K562 (cell line): ENCODE measurements around the gene SMAGP. TPM values are rescaled to one million over a fixed set of nuclear protein-coding genes. Genes with fewer than 3 reads are reported as not detected.

Experiments used
- ATAC-seq: fragments of 200-7000 bp; cut with Tn5 transposase; 3 replicates; pipeline ENCODE4 v1.9.1; 2020; ENCODE audit warnings: moderate library complexity
- BruUV-seq: library from RNA; stranded (reverse); fragments of 400-500 nt; replicated peaks from 2 replicates; lab custom pipeline; 2021; lab: Mats Ljungman, UMichigan
- CTCF ChIA-PET: fragments of 300-600 bp; formaldehyde crosslinking; extraction: SDS; loops from one replicate; lab custom pipeline; 2021; ENCODE audit warnings: low intra/inter-chr PET ratio; lab: Yijun Ruan, JAX
- POLR2A ChIA-PET: fragments of 300-600, 350-650 bp; sonication (Branson Sonifier 250); formaldehyde crosslinking; extraction: SDS; loops from one replicate; lab custom pipeline; 2021; ENCODE audit warnings: antibody characterized with exemption, inconsistent platforms; lab: Yijun Ruan, JAX
- DNase-seq, 4 experiments: peaks; one replicate each; pipeline versions ENCODE4 v3.0.0 to v3.0.0-alpha.2; 2011 to 2018; ENCODE audit warnings: low spot score in 3 of 4, mixed read lengths in 3 of 4; ENCODE audit errors: extremely low read depth in 1 of 4
- FAIRE-seq: peaks from 2 replicates; lab custom pipeline; 2011; peaks lifted over from hg19 to GRCh38; lab: Jason Lieb, UNC
- H2AFZ ChIP-seq: 2 replicates; pipeline ENCODE4 v1.6.0; 2011; ENCODE audit warnings: low read depth, low read length, control low read depth, inconsistent platforms
- H3K27ac ChIP-seq: fragments of 200-600 bp; 3 replicates; pipeline ENCODE4 v1.8.0; 2011; ENCODE audit warnings: low read depth, mild to moderate bottlenecking, control low read depth, inconsistent platforms, low read length, moderate library complexity, mixed read lengths; ENCODE audit errors: extremely low read depth
- H3K27me3 ChIP-seq, 2 experiments: fragments of 300-600 bp in 1 of 2; 2 replicates in 1 of 2; 3 replicates in 1 of 2; pipeline versions ENCODE4 v1.6.0 to v1.8.0; 2011; ENCODE audit warnings: inconsistent platforms in 2 of 2, low read length in 2 of 2, mild to moderate bottlenecking in 1 of 2, mixed read lengths in 1 of 2, moderate library complexity in 1 of 2; ENCODE audit not compliant: control insufficient read depth in 2 of 2, insufficient read depth in 2 of 2
- H3K36me3 ChIP-seq: fragments of 300-600 bp; 3 replicates; pipeline ENCODE4 v1.8.0; 2011; ENCODE audit warnings: mild to moderate bottlenecking, low read length, inconsistent platforms; ENCODE audit not compliant: control insufficient read depth, insufficient read depth
- H3K4me1 ChIP-seq, 2 experiments: fragments of 200-600 bp in 1 of 2; replicated peaks in 1 of 2; 2 replicates in 1 of 2; 3 replicates in 1 of 2; pipeline versions ENCODE4 v1.5.1 to v1.8.0; 2011; ENCODE audit warnings: inconsistent platforms in 2 of 2, low read length in 2 of 2, mild to moderate bottlenecking in 1 of 2, mixed read lengths in 1 of 2, moderate library complexity in 1 of 2; ENCODE audit not compliant: control insufficient read depth in 2 of 2, insufficient read depth in 2 of 2
- H3K4me2 ChIP-seq: 2 replicates; pipeline ENCODE4 v1.6.1; 2011; ENCODE audit warnings: low read length, control low read depth, inconsistent platforms, mixed read lengths; ENCODE audit not compliant: insufficient read depth
- H3K4me3 ChIP-seq: fragments of 200-600 bp; sonication (generic), shearing (Covaris generic); 2 replicates; pipeline ENCODE4 v1.5.1; 2016; ENCODE audit warnings: control low read depth, inconsistent platforms
- H3K79me2 ChIP-seq: fragments of 200-600 bp; 3 replicates; pipeline ENCODE4 v1.8.0; 2011; ENCODE audit warnings: low read length, inconsistent platforms; ENCODE audit not compliant: control insufficient read depth, insufficient read depth
- H3K9ac ChIP-seq, 2 experiments: 2 replicates each; pipeline versions ENCODE4 v1.6.0 to v1.6.1; 2011; ENCODE audit warnings: low read depth in 2 of 2, low read length in 2 of 2, control low read depth in 1 of 2, inconsistent platforms in 1 of 2, mild to moderate bottlenecking in 1 of 2, mixed read lengths in 1 of 2; ENCODE audit not compliant: insufficient read depth in 1 of 2
- H3K9me1 ChIP-seq: one replicate; pipeline ENCODE4 v1.6.0; 2011; ENCODE audit warnings: inconsistent platforms, mild to moderate bottlenecking, low read length, moderate library complexity; ENCODE audit not compliant: control insufficient read depth, insufficient read depth
- H3K9me3 ChIP-seq: replicated peaks from 2 replicates; pipeline ENCODE4 v1.5.1; 2011; ENCODE audit warnings: low read depth, low read length, inconsistent platforms; ENCODE audit not compliant: control insufficient read depth, insufficient read depth
- H4K20me1 ChIP-seq: replicated peaks from 2 replicates; pipeline ENCODE4 v1.6.1; 2011; ENCODE audit warnings: low read length, inconsistent platforms, mixed read lengths; ENCODE audit not compliant: control insufficient read depth, insufficient read depth
- JUND ChIP-seq, 2 experiments: IDR thresholded peaks; 2 replicates in 1 of 2; 3 replicates in 1 of 2; pipeline ENCODE4 v1.6.1; 2011; ENCODE audit warnings: borderline replicate concordance in 2 of 2, low read depth in 2 of 2, low read length in 2 of 2, improper control_type of control experiment in 1 of 2, missing biosample characterization in 1 of 2, missing genetic modification characterization in 1 of 2, missing genetic modification reagents in 1 of 2
- KLF10 ChIP-seq: fragments of 250-450 bp; sonication (Bioruptor Pico); IDR thresholded peaks from 2 replicates; pipeline ENCODE4 v1.6.1; 2021; ENCODE audit warnings: matching md5 sums
- PML ChIP-seq: IDR thresholded peaks from 2 replicates; pipeline ENCODE4 v1.6.1; 2012; ENCODE audit warnings: low read length, inconsistent platforms
- PRDM10 ChIP-seq: fragments of 450-650 bp; IDR thresholded peaks from 2 replicates; pipeline ENCODE4 v1.6.1; 2018; ENCODE audit not compliant: partially characterized antibody
- PTRF ChIP-seq: fragments of 450-650 bp; IDR thresholded peaks from 2 replicates; pipeline ENCODE4 v1.6.1; 2016; ENCODE audit warnings: mild to moderate bottlenecking, missing genetic modification characterization, missing compliant biosample characterization
- RBM25 ChIP-seq: fragments of 200-400 bp; formaldehyde crosslinking; IDR thresholded peaks from 2 replicates; pipeline ENCODE4 v1.6.1; 2018; ENCODE audit warnings: low read length, low read depth, moderate library complexity; ENCODE audit not compliant: severe bottlenecking
- TCF7L2 ChIP-seq: fragments of 150-350 bp; IDR thresholded peaks from 2 replicates; pipeline ENCODE4 v1.6.1; 2016; ENCODE audit warnings: low read depth, mild to moderate bottlenecking, low read length, moderate library complexity
- ZNF121 ChIP-seq: sonication (generic); formaldehyde crosslinking; conservative IDR thresholded peaks from 2 replicates; pipeline ENCODE4 v1.8.0; 2022; ENCODE audit warnings: missing genetic modification reagents
- ZNF324 ChIP-seq: fragments of 250-450 bp; sonication (Bioruptor Pico); IDR thresholded peaks from 2 replicates; pipeline ENCODE4 v1.4.0; 2020; ENCODE audit warnings: mild to moderate bottlenecking
- ZNF384 ChIP-seq: IDR thresholded peaks from 2 replicates; pipeline ENCODE4 v1.6.1; 2012; ENCODE audit warnings: low read depth, low read length, improper control_type of control experiment
- ZNF695 ChIP-seq: fragments of 450-650 bp; formaldehyde crosslinking; IDR thresholded peaks from 2 replicates; pipeline ENCODE4 v1.4.0; 2020; ENCODE audit warnings: mild to moderate bottlenecking, moderate library complexity
- WGBS: fragments of 100-300 bp; shearing (Covaris generic); methylation state at CpG from one replicate; pipeline ENCODE4 v1.1.6; 2016; ENCODE audit warnings: low coverage, mixed read lengths; ENCODE audit not compliant: insufficient coverage; ENCODE audit errors: missing lambda C conversion rate; 5-methylcytosine and 5-hydroxymethylcytosine counted together
- in situ Hi-C: fragments of 300-500 bp; cut with MboI; formaldehyde crosslinking; loops from 4 replicates; pipeline ENCODE4 v1.15.0; 2018; ENCODE audit warnings: inconsistent platforms, mixed read lengths
- intact Hi-C: fragments of 100-400 bp; cut with micrococcal nuclease; formaldehyde crosslinking; loops from 2 replicates; pipeline ENCODE4 v1.14.2; 2022
- polyA plus RNA-seq, 8 experiments: library from polyadenylated mRNA; depleted of rRNA in 4 of 8; stranded (reverse) in 5 of 8; unstranded in 3 of 8; fragments of >200 nt; fragmentation: Nextera tagmentation in 2 of 8; fragmentation: Illumina TruSeq in 1 of 8; extraction: Ambion mirVana in 2 of 8; extraction: Trizol in 1 of 8; gene quantifications; 2 replicates each; pipeline versions ENCODE4 v1.2.1 to v1.2.3, GENCODE V29; 2011 to 2014; ENCODE audit warnings: inconsistent platforms in 1 of 8, missing spikeins in 1 of 8
- total RNA-seq, 7 experiments: library from RNA; depleted of rRNA in 6 of 7; stranded (reverse); fragments of >200 nt in 6 of 7; fragmentation: Illumina TruSeq in 2 of 7; extraction: Trizol in 2 of 7; gene quantifications; 2 replicates each; pipeline versions ENCODE4 v1.2.1 to v1.2.3, GENCODE V29; 2011 to 2021; ENCODE audit warnings: low replicate concordance in 1 of 7

Gene SMAGP
- total and polyA plus RNA-seq, 9 of the 15 experiments (the other 6 are each of a cell fraction or from before 2014, with no cell fraction given): 23.1 to 62.3 (median 29.9) TPM

GRCh38 chr12:51311389-51311788, 41.2 kb upstream of the SMAGP start:
- FAIRE-seq: no peak
- Histone ChIP-seq H4K20me1 (no peaks in the 10 kb centered on the region), H3K4me2 (no peak overlapping the region)

GRCh38 chr12:51307655-51308593, 37.7 kb upstream of the SMAGP start:
- no peak overlapping the region for H3K4me2 ChIP-seq
- no peak overlapping the region for H3K27ac ChIP-seq
- H3K27me3 ChIP-seq: no peaks in the 10 kb centered on the region
- peaks cover 0 to 3% of the 10 kb centered on the region in 2 experiments; a peak in 1 of 5 replicates for H3K4me1 ChIP-seq
- no peak overlapping the region for H3K4me3 ChIP-seq
- H4K20me1 ChIP-seq: no peaks in the 10 kb centered on the region
- H3K9me1 ChIP-seq: no peaks in the 10 kb centered on the region
- ATAC-seq: peak; percentile 63
- BruUV-seq: no TSS peak
- CTCF ChIA-PET: no interaction called here
- peak overlapping the region; percentile 32 for H2AFZ ChIP-seq
- DNase-seq: peak in 2 of 4 experiments; percentile 15 to 22
- WGBS: 35% methylated on average over 4 of the region's 6 CpGs
- POLR2A ChIA-PET: interaction anchor here (0.6 to 1.4 kb wide), 2 partner anchors 9 to 13 kb away, joined by 5 to 9 read pairs; no protein-coding TSS in a partner anchor
- H3K79me2 ChIP-seq: no peaks in the 10 kb centered on the region
- in situ Hi-C loops: no loop called here
- intact Hi-C loops: loop anchor here (5.0 kb wide), 1 partner anchor 34 kb away; no protein-coding TSS in a partner anchor
- H3K9me3 ChIP-seq: no peaks in the 10 kb centered on the region
- H3K9ac ChIP-seq: no peak overlapping the region
- no peaks in the 10 kb centered on the region for H3K36me3 ChIP-seq
- FAIRE-seq: no peak
- TF ChIP-seq ZNF695 (CRISPR knock-in tag) (no peak), KLF10 (CRISPR knock-in tag) (no peak), PTRF (tag) (no peak), PRDM10 (no peak), JUND (IDR thresholded peaks at IDR 0.05; ENCODE audit: borderline replicate concordance, low read depth, low read length) (0 out of 2 replicates have a peak, but pooled peaks have one; percentile 24), JUND (tag; IDR thresholded peaks at IDR 0.05; ENCODE audit: borderline replicate concordance, low read depth, low read length) (no peak), TCF7L2 (no peak), ZNF384 (no peak)

More at GRCh38 chr12:51311389-51311788, 41.2 kb upstream of the SMAGP start:
- CTCF ChIA-PET: no interaction called here
- WGBS: 79% methylated on average over 1 of the region's 1 CpG
- intact Hi-C loops (no loop called here), in situ Hi-C loops (no loop called here)
- H3K4me1 ChIP-seq: peaks cover 7 to 8% of the 10 kb centered on the region in 2 experiments; a peak in 3 of 5 replicates
- no peak overlapping the region for H3K9ac ChIP-seq
- H3K4me3 ChIP-seq: no peak overlapping the region
- POLR2A ChIA-PET: interaction anchor here (0.8 to 1.6 kb wide), 2 partner anchors 10 to 20 kb away, joined by 3 to 6 read pairs; no protein-coding TSS in a partner anchor
- H3K27me3 ChIP-seq: no peaks in the 10 kb centered on the region
- BruUV-seq: no TSS peak
- no peak overlapping the region for H3K27ac ChIP-seq
- ATAC-seq (no peak), DNase-seq (no peak)
- no peaks in the 10 kb centered on the region for H3K36me3 ChIP-seq
- no peaks in the 10 kb centered on the region for H3K9me1 ChIP-seq
- no peak overlapping the region for H2AFZ ChIP-seq
- H3K9me3 ChIP-seq: no peaks in the 10 kb centered on the region
- TF ChIP-seq ZNF121 (CRISPR knock-in tag): peak; percentile 59
- no peak for TF ChIP-seq PML
- TF ChIP-seq RBM25: peak; percentile 37
- no peak for TF ChIP-seq ZNF324 (CRISPR knock-in tag)
- H3K79me2 ChIP-seq: no peaks in the 10 kb centered on the region
